SW 1271 (cell line): Measurements from ENCODE around the gene MAB21L3.

Source experiments
- DNase-seq, 2 experiments: peaks; one replicate each; lab custom pipeline; 2025; lab: John Stamatoyannopoulos, UW

MAB21L3 gene

GRCh38 chr1:116110567-116111523, at the start of gene MAB21L3:
MAB21L3 (plus strand) TSS chr1:116111399; CDS start chr1:116112616, 1,217 bp downstream.
- DNase-seq: no peak

DNA sequence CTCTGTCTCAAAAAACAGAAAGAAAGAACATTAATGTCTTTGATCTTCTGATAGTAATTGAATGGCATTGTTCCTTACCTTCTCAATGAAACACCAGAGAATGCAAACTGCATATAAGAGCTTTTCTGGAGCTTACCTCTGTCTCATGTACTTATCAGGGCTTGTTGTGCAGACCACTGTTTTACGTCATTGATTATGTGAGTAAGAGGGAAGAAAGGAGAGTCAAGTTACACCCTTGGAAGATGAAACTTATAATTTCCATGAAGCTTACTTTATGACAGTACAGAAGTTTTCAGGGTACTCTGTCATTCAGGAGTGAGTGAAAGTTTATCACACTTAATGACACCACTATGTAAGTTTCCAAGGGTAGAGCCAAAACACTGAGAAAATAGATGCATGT, 49.0 kb upstream of the MAB21L3 start:
- DNase-seq: no peak

- no peak for DNase-seq
These were observed 46.6 kb upstream of the MAB21L3 start for GRCh38 chr1:116064616-116065015.

GRCh38 chr1:116066868-116067565, 44.2 kb upstream of the MAB21L3 start:
- no peak for DNase-seq

DNA sequence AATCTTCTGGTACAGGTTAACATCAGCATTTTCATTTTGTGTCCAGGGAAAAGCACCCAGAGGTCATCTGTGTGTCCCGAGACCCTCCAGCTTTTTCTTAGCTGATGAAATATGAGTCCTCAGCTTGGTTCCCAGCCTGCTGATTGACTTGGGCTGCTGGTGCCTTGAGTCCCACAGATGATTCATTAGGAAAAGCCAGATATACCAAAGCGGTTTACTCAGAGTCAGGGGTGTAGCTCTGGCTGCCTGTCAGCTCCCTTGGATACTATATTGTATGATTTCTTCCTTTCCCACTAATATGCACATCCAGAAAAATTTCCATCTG, 43.7 kb upstream of the MAB21L3 start:
- no peak for DNase-seq

DNA sequence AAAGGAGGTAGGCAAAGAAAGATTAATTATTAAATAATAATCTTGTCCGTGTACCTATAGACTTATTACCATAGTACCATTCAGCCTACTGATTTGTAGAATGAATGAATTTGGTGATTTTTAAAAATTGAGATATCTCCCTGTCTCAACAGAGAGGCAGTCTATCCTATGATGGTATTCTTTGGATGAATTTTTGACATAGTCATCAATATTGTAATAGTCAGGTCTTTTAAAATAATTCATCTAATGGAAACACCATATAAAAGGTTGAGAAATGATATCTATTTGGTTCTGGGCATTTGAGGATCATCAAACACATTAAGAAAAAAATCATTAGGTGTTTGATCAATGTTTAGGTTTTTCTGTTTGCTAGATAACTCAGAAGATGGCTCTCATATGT, 35.6 kb upstream of the MAB21L3 start:
- no peak for DNase-seq

GRCh38 chr1:116075990-116076389, 35.2 kb upstream of the MAB21L3 start:
- DNase-seq: no peak

GRCh38 chr1:116076831-116077230, 34.4 kb upstream of the MAB21L3 start:
- no peak for DNase-seq

GRCh38 chr1:116078699-116079223, 32.4 kb upstream of the MAB21L3 start:
- no peak for DNase-seq

DNA sequence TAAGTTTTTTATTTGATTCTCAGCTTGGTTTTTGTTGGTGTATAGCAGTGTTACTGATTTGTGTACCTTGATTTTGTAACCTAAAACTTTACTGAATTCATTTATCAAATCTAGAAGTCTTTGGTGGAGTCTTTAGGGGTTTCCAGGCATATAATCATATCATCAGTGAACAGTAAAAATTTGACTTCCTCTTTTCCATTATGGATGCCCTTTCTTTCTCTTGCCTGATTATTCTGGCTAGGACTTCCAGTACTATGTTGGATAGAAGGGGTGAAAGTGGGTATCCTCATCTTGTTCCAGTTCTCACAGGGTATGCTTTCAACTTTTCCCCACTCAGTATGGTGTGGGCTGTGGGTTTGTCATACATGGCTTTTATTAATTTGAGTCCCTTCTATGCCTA, 23.6 kb upstream of the MAB21L3 start:
- no peak for DNase-seq

GRCh38 chr1:116089870-116090269, 21.3 kb upstream of the MAB21L3 start:
- no peak for DNase-seq

GRCh38 chr1:116091083-116091482, 20.1 kb upstream of the MAB21L3 start:
- no peak for DNase-seq

- DNase-seq: no peak
These were observed 18.3 kb upstream of the MAB21L3 start for GRCh38 chr1:116092752-116093489.

DNA sequence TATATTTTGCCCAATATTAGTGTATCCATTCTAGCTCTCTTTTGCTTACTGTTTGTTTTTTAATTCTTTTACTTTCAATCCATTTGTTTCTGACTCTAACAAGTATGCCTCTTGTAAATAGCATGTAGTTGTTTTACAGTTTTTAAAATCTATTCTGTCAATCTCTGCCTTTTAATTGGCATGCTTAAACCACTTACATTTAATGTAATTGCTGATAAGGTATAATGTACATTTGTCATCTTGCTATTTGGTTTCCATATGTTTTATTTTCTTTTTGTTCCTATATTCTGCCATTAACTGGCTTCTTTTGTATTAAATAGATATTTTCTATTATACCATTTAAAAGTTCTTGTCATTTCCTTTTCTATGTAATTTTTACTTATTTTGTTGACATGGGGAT, 16.2 kb upstream of the MAB21L3 start:
- DNase-seq: no peak

DNA sequence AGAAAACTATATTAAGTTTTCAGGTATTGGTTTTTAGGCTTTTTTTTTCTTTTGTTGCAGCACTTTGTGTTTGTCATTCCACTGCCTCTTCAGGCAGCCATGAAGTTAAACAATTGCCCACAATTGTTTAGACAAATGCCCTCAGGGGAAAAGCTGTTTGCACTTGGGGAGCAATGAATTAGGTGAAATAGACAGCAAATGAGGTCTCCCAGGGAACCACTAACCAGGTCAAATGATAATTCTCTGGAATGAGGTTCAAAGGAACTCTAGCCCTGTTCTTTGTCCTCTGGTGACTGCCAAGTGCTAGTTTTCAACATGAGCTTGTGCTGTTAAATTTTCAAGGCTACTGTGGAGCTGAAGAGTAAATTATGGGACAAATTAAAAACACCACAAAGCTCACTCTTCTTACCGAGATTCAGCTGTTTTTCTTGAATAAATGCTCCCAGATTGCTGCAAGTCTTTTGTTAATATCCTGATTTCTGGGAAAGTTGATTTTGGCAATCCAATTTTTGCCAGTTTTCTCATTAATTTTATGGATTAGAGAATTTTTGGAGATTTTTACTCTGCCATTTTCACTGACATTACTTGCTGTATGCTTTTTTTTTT, 15.1 kb upstream of the MAB21L3 start:
- DNase-seq: no peak

DNA sequence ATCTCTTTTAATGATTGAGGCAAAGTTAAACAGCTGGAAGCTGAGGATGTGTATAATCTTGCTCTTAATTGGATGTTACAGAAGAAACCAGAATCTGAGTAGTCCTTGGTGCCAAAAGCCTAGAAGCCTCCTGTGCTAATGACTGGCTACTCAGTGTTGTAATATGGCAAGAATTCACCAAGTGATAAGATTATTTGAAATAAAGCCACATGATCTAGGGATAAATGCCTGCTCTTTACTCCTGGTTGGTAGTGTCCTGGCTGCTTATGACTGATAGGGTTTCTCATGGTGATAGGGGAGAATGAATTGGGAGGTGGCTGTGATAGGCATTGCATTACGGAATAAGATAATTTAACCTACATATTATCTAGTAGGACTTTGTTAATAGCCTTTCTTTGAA, 13.6 kb upstream of the MAB21L3 start:
- no peak for DNase-seq

- no peak for DNase-seq
These were observed 11.8 kb upstream of the MAB21L3 start for GRCh38 chr1:116099379-116099778.

DNA sequence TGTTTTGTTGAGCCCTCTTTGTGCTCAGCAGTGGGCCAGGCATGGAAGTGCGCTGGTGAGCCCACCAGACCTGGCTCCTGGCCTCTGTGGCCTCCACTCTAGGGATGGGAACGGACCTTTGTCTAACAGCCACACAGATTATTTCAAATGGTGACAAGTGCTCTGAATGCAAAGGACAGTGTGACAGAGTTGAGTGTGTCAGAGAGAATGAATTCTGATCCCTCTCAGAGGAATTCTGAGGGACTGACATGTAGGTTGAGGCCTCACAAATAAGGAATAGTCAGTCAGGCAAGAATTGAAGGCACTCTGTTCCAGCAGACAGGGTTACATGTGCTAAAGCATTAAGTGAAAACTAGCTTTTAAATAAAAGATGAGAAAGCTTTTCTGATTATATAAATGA, 11.3 kb upstream of the MAB21L3 start:
- DNase-seq: no peak

- DNase-seq: no peak
These were observed 6.5 kb upstream of the MAB21L3 start for GRCh38 chr1:116104667-116105066.

GRCh38 chr1:116105996-116106395, 5.2 kb upstream of the MAB21L3 start:
- no peak for DNase-seq

GRCh38 chr1:116106646-116107045, 4.6 kb upstream of the MAB21L3 start:
- no peak for DNase-seq

DNA sequence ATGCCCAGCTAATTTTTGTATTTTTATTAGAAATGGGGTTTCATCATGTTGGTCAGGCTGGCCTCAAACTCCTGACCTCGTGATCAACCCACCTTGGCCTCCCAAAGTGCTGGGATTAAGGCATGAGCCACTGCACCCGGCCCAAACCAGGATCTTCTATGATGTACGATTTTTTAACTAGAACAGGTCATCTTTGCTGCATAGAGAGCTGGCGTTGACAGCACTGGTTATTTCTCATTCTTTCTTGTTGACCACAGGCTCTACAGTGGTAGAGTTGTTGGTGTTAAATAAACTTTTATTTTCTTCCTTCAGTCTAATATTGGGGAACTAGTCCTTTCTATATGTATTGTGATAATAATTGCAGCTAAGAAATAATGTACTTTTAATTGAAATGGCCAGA, 3.8 kb upstream of the MAB21L3 start:
- DNase-seq: no peak
